WTC11 (cell line): ENCODE measurements around the gene NBPF1. TPM values are rescaled to one million over a fixed set of nuclear protein-coding genes. Genes with fewer than 3 reads are reported as not detected.
"Not testable (repeated sequence)": the region's sequence is repeated elsewhere in the genome, so short reads cannot be mapped to it uniquely, and the experiment has no call there.

ENCODE experiments used
- ATAC-seq: fragments of 200-7000 bp; cut with Tn5 transposase; 2 replicates; pipeline ENCODE4 v1.10.0; 2021; ENCODE audit warnings: mild to moderate bottlenecking, moderate library complexity
- CTCF ChIA-PET: fragments of 300-600 bp; sonication (Branson Sonifier 250); formaldehyde crosslinking; loops from one replicate; lab custom pipeline; 2021; ENCODE audit warnings: antibody characterized with exemption; lab: Charles Lee
- POLR2A ChIA-PET: fragments of 350-600 bp; sonication (Branson Sonifier 250); formaldehyde crosslinking; loops from one replicate; lab custom pipeline; 2021; ENCODE audit warnings: antibody characterized with exemption; lab: Charles Lee
- DNase-seq: peaks from one replicate; pipeline ENCODE4 v3.0.0; 2021; ENCODE audit warnings: low spot score
- H3K27ac Mint-ChIP-seq: 2 replicates; pipeline ENCODE4 v1.8.0; 2021; ENCODE audit warnings: mixed read lengths
- H3K27me3 Mint-ChIP-seq: 2 replicates; pipeline ENCODE4 v1.8.0; 2021; ENCODE audit warnings: low read depth, mild to moderate bottlenecking, moderate library complexity, mixed read lengths
- H3K36me3 Mint-ChIP-seq: 2 replicates; pipeline ENCODE4 v1.8.0; 2021; ENCODE audit warnings: mixed read lengths
- H3K4me1 Mint-ChIP-seq: 2 replicates; pipeline ENCODE4 v1.8.0; 2022; ENCODE audit warnings: mixed read lengths
- H3K4me3 Mint-ChIP-seq: 2 replicates; pipeline ENCODE4 v1.8.0; 2021; ENCODE audit warnings: mild to moderate bottlenecking, moderate library complexity, mixed read lengths
- H3K9me3 Mint-ChIP-seq: 2 replicates; pipeline ENCODE4 v1.8.0; 2021; ENCODE audit warnings: mixed read lengths
- GABPB1 ChIP-seq: sonication (generic); formaldehyde crosslinking; IDR thresholded peaks from 2 replicates; pipeline ENCODE4 v1.8.1; 2023; ENCODE audit warnings: mild to moderate bottlenecking, missing genetic modification reagents
- total RNA-seq: library from RNA; stranded (reverse); gene quantifications from 3 replicates; pipeline ENCODE4 v1.2.3, GENCODE V29; 2021

The NBPF1 gene
- total RNA-seq, 1 experiment from 2014 or later = 18.3 TPM

GRCh38 chr1:16651560-16651959 lies 38.2 kb upstream of the NBPF1 start:
- CTCF ChIA-PET, DNase-seq: not testable (repeated sequence)

GRCh38 chr1:16649960-16650359 lies 36.6 kb upstream of the NBPF1 start:
- H3K4me3 Mint-ChIP-seq, H3K36me3 Mint-ChIP-seq, H3K9me3 Mint-ChIP-seq, ATAC-seq, POLR2A ChIA-PET, H3K4me1 Mint-ChIP-seq, H3K27ac Mint-ChIP-seq, CTCF ChIA-PET: not testable (repeated sequence)
- DNase-seq = peak; percentile 16
- peaks cover 15% of the 10 kb centered on the region for H3K27me3 Mint-ChIP-seq

More at GRCh38 chr1:16651560-16651959, 38.2 kb upstream of the NBPF1 start:
- peak; percentile 96 for TF ChIP-seq GABPB1 (CRISPR knock-in tag)
- H3K4me3 Mint-ChIP-seq, H3K36me3 Mint-ChIP-seq, ATAC-seq, H3K9me3 Mint-ChIP-seq, H3K4me1 Mint-ChIP-seq, POLR2A ChIA-PET, H3K27ac Mint-ChIP-seq: not testable (repeated sequence)
- peaks cover 15% of the 10 kb centered on the region for H3K27me3 Mint-ChIP-seq

DNA sequence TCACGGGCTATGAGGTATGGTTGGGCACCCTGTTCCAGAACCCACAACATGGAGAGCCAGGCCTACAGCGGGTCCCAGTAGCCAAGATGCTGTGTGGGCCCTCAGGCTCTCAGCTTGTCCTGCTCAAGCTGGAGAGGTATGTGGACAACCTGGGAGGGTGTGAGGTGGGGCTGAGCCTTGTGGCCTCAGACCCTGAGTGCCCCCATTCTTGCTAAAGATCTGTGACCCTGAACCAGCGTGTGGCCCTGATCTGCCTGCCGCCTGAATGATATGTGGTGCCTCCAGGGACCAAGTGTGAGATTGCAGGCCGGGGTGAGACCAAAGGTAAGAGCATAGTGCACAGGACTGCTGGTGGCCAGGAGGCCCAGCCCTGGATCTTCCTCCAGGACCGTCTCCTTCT lies 36.0 kb upstream of the NBPF1 start:
- peaks cover 15% of the 10 kb centered on the region for H3K27me3 Mint-ChIP-seq
- H3K4me3 Mint-ChIP-seq, POLR2A ChIA-PET, H3K36me3 Mint-ChIP-seq, CTCF ChIA-PET, H3K4me1 Mint-ChIP-seq, H3K9me3 Mint-ChIP-seq, H3K27ac Mint-ChIP-seq, ATAC-seq: not testable (repeated sequence)
- peak; percentile 21 for DNase-seq

GRCh38 chr1:16648756-16649155 lies 35.4 kb upstream of the NBPF1 start:
- H3K27ac Mint-ChIP-seq, DNase-seq, H3K9me3 Mint-ChIP-seq, H3K4me1 Mint-ChIP-seq, H3K36me3 Mint-ChIP-seq, CTCF ChIA-PET, POLR2A ChIA-PET, ATAC-seq: not testable (repeated sequence)
- Mint-ChIP-seq H3K27me3 (peaks cover 15% of the 10 kb centered on the region), H3K4me3 (peak overlapping the region; percentile 41)

DNA sequence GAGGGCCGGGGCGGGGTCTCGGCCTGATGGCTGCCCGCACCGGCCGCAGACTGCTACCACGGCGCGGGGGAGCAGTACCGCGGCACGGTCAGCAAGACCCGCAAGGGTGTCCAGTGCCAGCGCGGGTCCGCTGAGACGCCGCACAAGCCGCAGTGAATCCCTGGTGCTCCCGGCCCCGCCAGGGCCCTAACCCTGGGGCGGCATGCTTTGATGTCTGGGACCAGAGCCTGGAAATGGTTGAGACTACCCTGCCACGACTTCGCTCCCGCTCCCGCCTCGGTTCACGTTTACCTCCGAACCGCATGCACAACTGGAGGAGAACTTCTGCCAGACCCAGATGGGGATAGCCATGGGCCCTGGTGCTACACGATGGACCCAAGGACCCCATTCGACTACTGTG lies 34.9 kb upstream of the NBPF1 start:
- ATAC-seq, POLR2A ChIA-PET, H3K9me3 Mint-ChIP-seq, H3K27ac Mint-ChIP-seq, H3K36me3 Mint-ChIP-seq, CTCF ChIA-PET, H3K4me1 Mint-ChIP-seq: not testable (repeated sequence)
- Mint-ChIP-seq H3K4me3 (peak overlapping the region; percentile 41), H3K27me3 (peaks cover 15% of the 10 kb centered on the region)
- DNase-seq = peak; percentile 8

DNA sequence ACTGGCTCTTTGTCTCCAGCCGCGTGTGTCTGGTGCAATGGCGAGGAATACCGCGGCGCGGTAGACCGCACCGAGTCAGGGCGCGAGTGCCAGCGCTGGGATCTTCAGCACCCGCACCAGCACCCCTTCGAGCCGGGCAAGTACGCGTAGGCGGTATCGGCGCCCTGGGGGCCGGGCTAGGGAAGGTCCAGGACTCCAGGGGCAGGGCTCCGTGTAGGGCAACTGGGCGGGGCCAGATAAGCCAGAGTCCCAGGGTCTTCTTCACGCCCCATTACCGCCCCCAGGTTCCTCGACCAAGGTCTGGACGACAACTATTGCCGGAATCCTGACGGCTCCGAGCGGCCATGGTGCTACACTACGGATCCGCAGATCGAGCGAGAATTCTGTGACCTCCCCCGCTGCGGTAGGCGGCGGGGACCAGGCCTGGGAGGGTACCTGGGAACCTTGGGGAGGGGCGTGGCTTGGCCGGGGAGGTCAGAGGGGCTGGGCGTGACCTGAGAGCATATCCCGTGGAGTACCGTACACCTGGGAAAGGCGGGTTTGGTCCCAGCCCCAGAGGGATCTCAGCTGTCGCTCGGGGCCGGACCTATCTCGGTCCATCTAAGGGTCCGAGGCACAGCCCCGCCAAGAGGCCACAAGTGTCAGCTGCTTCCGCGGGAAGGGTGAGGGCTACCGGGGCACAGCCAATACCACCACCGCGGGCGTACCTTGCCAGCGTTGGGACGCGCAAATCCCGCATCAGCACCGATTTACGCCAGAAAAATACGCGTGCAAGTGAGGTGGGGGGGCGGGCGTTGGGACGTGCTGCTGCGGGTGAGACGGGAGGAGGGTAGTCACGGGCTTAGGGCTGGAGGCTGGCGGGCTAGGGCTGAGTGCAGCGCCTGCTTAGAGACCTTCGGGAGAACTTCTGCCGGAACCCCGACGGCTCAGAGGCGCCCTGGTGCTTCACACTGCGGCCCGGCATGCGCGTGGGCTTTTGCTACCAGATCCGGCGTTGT lies 34.1 kb upstream of the NBPF1 start:
- peak; percentile 68 for ATAC-seq
- H3K9me3 Mint-ChIP-seq, CTCF ChIA-PET, H3K36me3 Mint-ChIP-seq, H3K27ac Mint-ChIP-seq, POLR2A ChIA-PET, H3K4me1 Mint-ChIP-seq: not testable (repeated sequence)
- peak overlapping the region; percentile 55 for H3K4me3 Mint-ChIP-seq
- H3K27me3 Mint-ChIP-seq = peaks cover 15% of the 10 kb centered on the region
- peak; percentile 68 for DNase-seq

GRCh38 chr1:16646716-16647115 lies 33.4 kb upstream of the NBPF1 start:
- CTCF ChIA-PET, DNase-seq, ATAC-seq, H3K9me3 Mint-ChIP-seq, H3K27ac Mint-ChIP-seq, H3K36me3 Mint-ChIP-seq, POLR2A ChIA-PET, H3K4me1 Mint-ChIP-seq: not testable (repeated sequence)
- Mint-ChIP-seq H3K27me3 (peaks cover 15% of the 10 kb centered on the region), H3K4me3 (peak overlapping the region; percentile 43; the same call in 1 of the 2 replicates)

DNA sequence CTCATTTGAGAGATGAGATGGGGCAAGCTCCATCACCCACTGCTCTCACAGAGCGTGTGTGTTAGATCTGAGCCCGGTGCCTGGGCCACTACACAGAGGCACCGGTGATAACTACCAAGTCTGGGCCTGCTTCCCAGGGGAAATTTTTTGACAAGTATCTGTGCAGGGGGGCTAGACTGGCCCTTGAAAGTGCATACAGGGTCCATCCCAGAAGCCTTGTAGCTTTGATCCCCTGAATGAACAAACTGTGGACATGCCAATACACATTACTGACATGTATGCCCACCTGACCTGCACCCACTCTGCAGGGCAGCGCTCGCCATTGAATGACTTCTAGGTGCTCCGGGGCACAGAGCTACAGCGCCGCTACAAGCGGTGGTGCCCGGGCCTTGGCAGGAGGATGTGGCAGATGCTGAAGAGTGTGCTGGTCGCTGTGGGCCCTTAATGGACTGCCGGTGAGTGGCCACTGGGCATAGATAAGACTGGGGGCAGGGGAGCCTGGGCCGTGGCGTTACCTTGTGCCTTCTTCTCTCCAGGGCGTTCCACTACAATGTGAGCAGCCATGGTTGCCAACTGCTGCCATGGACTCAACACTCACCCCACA lies 32.8 kb upstream of the NBPF1 start:
- peak; percentile 9 for DNase-seq
- H3K9me3 Mint-ChIP-seq, H3K36me3 Mint-ChIP-seq, H3K4me1 Mint-ChIP-seq, ATAC-seq, CTCF ChIA-PET, H3K27ac Mint-ChIP-seq, POLR2A ChIA-PET: not testable (repeated sequence)
- Mint-ChIP-seq H3K27me3 (peaks cover 15% of the 10 kb centered on the region), H3K4me3 (peak overlapping the region; percentile 43)
